GM12891 (cell line): ENCODE measurements around the gene SCUBE1.

Source experiments
- PAX5 ChIP-seq: IDR thresholded peaks from 2 replicates; pipeline ENCODE4 v1.6.1; 2011; ENCODE audit warnings: low read length, moderate library complexity, mild to moderate bottlenecking; ENCODE audit not compliant: insufficient read depth, severe bottlenecking
- POLR2A ChIP-seq: IDR thresholded peaks from 2 replicates; pipeline ENCODE4 v1.6.1; 2011; ENCODE audit warnings: low read depth, low read length, control low read depth
- POLR2AphosphoS5 ChIP-seq: IDR thresholded peaks from 2 replicates; pipeline ENCODE4 v1.6.1; 2011; ENCODE audit warnings: low read depth, low read length, control low read depth
- SPI1 ChIP-seq: IDR thresholded peaks from 2 replicates; pipeline ENCODE4 v1.6.1; 2011; ENCODE audit warnings: low read depth, low read length, control low read depth

DNA sequence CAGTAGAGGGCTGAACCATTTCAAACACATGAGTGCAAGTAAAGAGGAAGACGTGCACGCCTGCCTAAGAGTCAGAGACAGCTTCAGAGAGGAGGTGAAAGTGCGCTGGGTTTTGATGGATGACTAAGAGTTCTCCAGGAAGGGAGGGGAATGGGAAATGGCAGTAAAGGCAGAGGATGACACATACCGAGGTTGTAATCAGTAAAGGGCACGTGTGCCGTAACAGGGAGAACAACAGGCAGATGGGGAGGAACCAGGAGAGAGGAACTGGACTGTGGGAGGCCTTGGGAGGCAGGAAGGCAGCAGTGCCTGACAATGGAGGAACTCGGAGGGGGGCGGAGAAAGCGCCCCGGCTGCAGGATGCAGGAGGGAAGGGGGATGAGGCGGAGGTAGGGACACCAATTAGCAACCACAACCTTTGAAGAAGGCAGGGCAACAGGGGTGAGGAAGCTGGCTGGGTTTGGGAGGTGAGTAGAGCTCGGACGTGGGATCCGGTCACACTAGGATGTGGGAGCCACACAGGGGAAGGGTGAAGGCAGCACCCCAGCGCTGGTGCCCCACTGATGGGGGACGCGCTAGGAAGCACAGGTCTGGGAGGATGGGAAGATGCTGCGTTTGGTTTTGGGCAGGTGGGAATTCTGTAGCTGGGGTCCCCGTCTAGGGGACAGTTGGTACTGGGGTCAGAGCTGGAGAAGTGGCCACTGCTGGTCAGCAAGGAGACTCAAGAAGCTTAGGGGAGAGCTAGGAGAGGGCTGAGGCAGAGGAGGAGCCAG, 67.4 kb downstream of the SCUBE1 start:
- TF ChIP-seq POLR2AphosphoS5 (no peak), POLR2A (no peak), SPI1 (no peak), PAX5 (no peak)
